GM19328 (cell line): ENCODE results near the gene KIF6.

Experiments used
- ATAC-seq: cut with Tn5 transposase; IDR thresholded peaks from one replicate; pipeline ENCODE4 v1.9.1; 2021; ENCODE audit warnings: mild to moderate bottlenecking, moderate library complexity; ENCODE audit not compliant: unreplicated experiment

Gene KIF6, protein sequence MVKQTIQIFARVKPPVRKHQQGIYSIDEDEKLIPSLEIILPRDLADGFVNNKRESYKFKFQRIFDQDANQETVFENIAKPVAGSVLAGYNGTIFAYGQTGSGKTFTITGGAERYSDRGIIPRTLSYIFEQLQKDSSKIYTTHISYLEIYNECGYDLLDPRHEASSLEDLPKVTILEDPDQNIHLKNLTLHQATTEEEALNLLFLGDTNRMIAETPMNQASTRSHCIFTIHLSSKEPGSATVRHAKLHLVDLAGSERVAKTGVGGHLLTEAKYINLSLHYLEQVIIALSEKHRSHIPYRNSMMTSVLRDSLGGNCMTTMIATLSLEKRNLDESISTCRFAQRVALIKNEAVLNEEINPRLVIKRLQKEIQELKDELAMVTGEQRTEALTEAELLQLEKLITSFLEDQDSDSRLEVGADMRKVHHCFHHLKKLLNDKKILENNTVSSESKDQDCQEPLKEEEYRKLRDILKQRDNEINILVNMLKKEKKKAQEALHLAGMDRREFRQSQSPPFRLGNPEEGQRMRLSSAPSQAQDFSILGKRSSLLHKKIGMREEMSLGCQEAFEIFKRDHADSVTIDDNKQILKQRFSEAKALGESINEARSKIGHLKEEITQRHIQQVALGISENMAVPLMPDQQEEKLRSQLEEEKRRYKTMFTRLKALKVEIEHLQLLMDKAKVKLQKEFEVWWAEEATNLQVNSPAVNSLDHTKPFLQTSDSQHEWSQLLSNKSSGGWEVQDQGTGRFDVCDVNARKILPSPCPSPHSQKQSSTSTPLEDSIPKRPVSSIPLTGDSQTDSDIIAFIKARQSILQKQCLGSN

DNA sequence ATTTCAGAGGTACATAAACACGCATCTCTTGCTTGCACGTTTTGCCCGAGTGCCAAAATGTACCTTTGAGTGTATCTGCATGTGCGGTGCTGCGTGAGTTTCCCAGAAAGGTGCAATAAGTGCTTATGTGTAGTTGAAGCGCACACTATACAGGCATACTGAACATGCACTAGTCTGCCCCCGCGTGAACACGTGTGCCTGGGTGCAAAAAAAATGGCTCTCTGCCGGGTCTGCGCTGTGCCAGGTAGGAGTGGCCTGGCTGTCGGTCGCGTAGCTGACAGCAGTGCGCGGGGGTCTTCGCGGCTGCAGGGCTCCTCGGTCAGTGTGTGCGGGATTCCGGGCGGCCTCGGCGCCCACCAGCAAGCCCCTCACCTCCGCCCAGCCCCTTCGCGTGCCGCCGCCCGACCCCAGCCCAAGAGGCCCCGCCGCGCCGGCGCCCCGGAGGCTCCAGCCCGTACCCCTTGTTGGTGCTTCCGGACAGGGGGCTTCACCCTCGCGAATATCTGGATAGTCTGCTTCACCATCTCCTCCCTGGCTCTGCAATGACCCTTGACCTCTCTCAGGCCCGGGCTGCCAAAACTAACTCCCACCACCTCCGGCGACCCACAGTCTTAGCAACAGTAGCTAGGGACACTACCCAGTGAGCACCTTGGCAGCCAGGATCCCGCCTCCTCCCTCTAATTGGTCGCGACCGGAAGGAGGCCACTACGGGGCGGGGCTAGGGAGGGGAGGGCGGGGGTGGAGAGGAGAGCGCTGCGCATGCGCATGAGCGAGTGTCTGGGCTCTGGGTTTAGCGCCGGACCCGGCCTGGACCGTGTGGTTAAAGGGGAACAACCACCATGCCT is at the start of gene KIF6:
Gene KIF6 (minus strand): TSS at position 622 of the 845 bp plus-strand sequence. CDS start 98 bp downstream, at position 524.
- peak; percentile 99 for ATAC-seq

DNA sequence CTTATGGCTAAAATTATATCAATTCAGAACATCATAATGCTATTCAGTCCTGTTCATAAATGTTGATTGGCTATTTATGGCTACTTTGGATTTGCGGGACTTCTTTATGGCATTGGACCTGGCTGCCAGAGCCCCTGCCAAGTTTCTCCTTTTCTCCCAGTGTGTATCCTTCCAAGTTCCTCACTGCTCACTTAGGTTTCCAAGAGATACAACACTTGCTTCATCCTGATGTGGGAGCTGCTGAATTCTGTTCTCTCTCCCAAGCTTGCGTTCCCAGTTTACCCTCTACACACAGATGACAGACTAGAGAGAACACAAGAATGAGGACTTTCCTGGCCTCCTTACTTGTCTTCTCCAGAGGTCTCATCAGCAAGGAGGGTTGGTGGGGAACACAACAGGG is 48.6 kb upstream of the KIF6 start:
- ATAC-seq, result no peak

DNA sequence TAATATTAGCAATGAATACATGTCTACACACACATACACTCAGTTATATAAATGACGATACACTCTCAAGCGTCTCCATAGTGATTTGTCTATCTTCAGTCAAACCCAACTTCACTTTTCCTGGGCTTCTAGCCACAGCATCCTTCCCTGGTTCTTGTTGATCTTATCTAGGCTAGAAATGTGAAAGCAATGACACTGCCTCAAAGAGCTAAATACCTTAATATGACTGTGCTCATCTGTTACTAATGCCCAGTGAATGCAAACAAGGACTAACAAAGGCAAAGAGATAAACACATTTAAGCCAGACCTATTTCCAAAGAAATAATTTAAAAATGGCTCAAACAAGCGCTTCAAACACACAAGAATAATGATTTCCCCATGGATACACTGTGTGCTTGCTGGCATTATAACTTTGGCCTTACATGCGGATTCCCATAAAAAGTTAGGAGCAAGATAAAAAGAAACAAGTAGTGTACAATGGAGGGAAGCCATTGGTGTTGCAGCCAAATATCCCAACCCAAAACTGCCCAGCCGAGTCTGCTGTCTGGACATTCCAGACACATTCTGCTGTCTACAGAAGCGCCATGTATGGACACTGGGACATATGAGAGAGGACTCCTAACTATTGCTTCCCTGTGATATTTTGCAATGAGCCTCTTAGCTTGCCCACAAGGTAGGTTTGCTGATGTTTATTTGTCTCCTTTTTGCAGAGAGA is 47.5 kb upstream of the KIF6 start:
- ATAC-seq, result no peak

DNA sequence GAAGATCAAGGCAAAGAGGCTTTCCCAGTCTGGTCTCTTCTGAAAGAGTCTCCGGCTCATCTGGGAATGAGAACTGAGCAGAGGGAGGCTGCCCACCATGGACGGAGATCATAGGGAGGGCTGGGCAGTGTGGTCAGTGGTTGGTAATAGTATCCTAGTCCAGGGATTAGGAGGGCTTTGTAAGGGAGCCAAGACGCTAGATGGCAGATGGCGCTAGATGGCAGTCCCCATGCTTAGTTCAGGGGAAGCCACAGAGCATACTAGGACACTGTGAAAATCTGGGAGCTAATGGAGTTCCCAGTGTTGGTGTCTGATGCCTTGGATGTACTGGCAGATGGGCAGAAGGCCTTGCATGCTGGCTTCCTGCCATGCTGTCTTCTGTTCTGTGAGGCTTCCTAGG is 45.2 kb upstream of the KIF6 start:
- no peak for ATAC-seq

DNA sequence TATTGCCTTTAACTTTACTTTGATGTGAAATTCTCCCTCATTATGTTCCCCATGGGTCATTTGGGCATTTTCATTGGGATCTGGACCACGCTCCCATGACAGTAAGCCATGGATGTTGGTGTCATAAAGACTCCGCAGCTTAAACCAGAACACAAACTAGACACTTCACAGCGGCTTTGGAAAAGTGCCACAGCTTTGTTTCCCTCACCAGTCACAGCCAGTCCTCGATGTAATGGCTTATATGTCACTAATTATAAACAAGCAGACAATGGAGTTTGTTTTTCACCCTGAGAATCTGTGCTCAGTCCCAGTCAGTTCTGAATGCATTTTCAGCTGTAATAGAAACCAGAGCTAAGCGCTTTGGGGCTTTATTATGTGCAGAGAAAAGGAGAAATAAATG is 43.8 kb upstream of the KIF6 start:
- no peak for ATAC-seq

DNA sequence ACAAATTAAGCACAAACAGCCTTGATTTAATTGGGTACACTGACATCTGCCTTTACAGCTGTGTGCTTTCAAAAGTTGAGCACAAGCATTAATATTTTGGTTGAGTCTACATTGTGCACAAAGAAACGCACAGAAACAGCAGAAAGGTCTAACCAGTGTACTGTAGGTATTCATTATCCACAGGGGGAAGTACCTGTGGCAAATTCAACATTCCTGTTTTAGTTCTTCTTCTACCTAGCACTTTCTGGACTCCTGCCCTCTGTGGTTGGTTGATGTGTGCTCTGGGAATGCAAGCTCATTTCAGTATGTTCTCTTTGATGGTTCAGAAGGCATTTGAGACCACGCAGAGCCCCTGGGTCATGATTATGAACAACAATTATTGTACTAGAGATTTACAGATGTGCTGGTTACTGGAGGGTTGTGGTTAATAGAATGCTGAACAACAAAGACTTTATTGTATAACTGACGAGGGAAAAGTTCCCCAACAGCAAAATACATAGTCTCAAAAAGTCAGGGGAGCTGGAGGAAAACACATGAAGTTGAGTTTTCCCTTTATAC is 40.4 kb upstream of the KIF6 start:
- no peak for ATAC-seq

DNA sequence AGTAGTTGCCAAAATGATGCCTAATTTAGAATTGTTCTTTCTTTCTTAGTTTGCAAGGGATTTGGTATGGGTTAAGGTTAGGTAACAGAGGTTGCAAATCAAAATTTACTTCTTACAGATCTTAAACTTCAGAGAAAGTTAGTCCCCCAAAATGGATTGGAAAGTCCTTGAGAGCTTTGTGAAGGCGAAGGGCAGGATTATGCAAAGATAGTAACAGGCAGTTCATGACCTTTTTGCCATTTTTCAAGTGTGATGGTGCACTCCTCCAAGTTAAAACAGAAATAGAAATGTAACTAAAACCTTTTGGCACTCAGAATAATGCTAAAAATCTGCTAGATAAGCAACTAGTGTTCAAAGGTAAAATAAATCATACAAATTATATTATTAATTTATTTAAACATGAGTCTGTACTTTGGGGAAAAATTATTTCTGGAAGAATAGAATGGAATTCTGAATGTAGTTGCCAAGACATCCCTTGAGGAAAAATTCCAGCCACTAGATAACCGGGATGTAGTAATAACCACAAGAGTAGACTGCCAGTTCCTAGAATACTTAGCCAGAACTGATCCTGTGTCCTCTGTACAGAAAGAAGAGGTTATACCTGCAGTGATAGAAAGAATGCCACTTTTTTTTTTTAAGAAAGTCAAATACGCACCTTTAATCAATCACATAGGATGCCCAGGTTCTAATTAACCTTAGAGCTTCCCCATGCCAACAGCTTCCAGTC is 35.2 kb upstream of the KIF6 start:
- no peak for ATAC-seq

DNA sequence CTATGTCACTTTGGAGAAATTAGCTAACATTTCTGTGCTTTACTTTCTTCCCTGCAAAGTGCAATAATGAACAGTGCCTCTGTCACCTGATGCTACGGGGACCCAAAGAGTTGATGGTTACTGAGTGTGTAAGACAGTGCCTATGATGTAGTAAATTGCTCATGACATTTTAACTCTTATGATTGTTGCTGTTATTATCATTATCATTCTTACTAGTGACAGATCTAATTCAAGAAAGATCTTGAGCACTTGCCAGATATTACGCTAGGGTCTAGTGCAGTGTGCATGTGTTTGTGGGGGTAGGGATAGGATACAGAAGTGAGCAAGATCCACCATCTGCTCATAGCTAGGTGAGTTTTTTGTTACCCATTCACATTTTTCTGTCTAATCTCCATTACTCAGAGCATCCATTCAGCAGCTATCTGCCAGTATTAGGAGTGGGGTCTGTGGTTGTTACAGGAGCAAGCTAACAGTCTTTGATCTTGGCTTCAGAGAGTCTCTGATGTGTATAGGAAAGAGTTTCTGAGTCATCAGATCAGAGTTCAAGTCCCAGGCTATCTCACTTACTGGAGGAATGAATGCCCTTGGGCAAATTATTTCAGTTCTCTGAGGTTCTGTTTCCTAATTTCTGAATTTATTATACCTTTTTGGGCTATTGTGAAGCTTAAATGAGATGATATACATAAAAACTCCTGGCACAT is 33.8 kb upstream of the KIF6 start:
- no peak for ATAC-seq

DNA sequence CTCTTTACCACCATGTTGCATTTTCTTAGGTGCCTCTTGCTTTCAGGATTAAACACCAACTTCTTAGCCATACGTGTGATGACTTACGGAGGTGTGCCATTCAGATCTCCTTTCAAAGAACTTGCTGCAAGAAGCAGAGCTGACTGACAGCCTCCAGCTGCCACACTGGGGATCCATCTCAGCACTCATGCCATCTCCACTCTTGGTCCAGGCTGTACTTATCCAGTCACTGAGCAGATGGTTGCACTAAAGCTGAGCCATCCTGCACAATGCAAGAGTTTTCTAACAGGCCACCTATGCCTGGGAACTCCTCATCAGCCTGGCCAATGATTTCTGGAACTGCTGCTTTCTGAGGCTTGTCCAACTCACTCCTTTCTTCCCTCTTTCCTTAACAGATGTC is 31.4 kb upstream of the KIF6 start:
- no peak for ATAC-seq

DNA sequence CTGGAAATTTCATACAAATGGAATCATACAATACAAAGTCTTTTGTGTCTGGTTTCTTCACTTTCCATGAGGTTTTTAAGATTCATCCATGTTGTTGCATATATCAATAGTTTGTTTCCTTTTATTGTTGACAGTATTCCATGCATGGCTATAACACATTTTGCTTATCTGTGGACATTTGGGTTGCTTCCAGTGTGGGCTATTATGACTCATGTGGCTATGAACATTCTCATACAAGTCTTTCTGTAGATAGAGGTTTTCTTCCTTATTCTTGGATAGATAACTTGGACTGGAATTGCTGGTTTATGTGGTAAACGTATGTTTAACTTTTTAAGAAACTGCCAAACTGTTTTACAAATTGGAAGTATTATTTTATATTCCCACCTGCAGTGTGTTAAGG is 30.0 kb upstream of the KIF6 start:
- ATAC-seq, result no peak

DNA sequence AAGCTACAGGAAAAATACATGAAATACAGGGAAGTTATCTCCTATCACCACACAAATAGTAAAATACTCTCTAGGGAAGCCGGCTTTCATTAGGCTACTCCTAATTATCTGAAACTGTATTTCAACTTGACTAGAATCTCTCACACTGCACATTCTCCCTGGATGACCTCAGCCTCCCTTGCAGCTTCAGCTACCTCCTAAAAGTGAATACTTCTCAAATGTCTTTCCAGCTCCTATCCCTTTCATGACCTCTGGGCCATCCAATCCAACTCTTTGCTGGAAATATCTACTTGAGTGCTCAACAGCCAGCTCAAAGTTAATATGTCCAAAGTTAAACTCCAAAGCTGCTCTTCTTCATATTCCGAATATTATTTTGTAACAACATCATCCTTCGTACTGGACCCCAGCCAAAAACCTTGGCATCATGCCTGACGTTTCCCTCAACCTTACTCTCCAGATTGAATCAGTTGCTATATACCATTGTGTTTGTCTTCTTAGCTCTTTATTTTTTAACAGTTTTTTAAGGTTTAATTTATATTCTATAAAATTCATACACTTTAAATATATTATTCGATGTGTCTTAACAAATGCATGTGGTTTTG is 29.4 kb upstream of the KIF6 start:
- no peak for ATAC-seq

DNA sequence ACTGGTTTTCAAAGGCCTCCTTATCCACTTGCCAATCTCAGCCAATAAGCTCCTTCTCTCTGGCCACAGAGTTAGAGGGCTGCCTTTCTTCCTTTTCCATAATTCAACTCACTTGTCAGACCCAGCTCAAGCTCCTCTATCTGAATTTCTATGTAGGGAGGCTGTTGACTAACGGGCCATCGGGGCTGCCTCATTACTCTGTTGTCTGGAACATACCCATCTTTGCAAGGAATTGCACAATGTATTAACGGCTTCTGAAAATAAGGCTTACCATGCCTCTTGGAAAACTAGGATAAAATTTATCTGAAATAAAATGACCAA is 28.5 kb upstream of the KIF6 start:
- no peak for ATAC-seq

DNA sequence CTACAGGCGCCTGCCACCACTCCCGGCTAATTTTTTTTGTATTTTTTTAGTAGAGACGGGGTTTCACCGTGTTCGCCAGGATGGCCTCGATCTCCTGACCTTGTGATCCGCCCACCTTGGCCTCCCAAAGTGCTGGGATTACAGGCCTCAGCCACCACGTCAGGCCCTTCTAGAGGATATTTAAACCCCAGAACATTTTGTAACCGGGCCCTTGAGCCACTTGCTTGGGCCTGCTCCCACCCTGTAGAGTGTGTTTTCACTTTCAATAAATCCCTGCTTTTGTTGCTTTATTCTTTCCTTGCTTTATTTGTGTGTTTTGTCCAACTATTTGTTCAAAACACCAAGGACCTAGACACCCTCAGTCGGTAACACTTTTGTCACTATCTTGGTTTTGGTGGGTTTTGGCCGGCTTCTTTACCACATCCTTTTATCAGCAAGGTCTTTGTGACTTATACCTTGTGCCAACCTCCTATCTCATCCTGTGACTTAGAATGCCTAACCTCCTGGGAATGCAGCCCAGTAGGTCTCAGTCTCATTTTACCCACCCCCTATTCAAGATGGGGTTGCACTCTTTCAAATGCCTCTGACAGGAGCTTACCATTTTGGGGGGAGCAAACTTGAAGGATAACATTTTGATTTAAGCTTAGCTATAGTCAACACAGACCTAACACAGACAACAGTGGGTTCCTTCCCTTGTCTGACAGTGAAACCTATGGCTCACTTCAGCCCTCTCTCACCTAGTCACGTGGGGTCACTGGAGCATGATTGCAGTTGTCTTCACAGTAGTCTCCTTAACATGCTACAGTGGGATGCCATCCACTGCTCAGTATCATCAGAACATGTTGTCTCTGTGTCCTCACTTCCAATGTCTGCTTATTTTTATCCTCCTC is 27.9 kb upstream of the KIF6 start:
- no peak for ATAC-seq

DNA sequence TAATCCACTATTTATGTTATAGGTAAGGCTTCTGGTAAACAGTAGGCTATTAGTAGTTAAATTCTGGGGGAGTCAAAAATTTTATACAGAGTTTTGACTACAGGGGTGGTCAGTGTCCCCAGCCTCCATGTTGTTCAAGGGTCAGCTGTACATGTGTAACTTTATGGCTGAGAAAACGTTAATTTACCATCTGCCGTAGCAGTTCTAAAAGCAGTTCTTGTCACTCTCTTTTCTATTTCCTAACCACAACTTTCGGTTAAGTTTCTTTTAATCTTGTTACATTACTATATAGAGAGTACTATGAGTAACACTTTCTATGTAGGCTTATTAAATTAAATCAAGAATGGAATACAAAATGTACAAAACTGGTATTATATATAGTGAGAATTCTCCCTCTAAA is 21.6 kb upstream of the KIF6 start:
- no peak for ATAC-seq

DNA sequence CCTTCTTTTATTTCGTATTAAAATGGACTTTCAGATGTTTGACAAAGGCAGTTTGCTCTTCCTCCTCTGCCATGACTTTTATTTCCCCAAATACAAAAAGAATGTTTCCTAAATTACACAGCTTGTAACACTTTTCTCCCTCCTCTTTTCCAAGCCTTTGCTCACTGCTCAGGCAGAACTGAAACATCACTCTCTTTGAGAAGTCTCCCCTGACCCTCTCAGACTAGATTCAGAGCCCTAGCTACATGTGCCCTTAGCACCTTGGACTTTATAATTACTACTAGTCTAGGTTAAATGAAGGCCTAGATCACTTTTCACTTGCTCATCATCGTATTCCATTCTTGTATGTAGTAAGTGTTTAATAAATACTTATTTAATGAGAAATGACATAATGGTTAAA is 8.5 kb upstream of the KIF6 start:
- ATAC-seq, result no peak

DNA sequence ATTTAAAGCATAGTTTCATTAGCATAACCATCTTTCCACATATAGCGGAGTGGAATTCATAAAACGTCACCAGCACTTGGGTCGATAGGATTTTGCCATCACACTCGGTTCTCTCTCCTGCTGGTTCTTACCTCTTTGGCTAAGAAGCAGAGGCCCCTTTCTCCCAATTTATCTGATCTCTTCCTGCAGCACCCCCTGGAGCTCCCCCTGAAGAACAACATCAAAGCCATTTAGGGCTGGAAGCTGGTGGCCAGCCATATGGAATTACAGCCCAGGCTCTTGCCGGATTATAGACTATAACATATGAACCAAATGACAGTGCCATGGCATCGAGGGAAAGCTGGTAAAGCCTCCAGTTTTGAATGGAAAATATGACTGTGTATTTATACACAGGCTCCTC is 6.4 kb upstream of the KIF6 start:
- ATAC-seq, result no peak

DNA sequence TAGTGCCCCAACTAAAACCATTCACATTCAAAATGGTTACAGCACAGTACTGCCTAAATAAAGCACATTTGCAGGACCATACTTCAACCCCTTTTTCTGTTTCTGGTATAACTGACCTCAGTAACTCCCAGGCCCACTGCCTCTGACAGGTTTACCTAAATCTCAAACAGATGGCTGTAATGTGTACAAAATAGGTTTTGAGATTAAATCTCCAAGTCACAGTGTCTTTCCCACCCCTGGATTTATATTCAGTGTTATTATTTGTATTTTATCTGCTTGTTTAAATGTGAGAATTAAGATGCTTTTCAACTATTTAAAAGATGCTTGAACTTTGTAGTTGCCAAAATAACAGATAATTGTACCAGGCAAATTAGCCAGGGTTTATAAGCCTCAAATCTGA is 4.7 kb upstream of the KIF6 start:
- no peak for ATAC-seq

DNA sequence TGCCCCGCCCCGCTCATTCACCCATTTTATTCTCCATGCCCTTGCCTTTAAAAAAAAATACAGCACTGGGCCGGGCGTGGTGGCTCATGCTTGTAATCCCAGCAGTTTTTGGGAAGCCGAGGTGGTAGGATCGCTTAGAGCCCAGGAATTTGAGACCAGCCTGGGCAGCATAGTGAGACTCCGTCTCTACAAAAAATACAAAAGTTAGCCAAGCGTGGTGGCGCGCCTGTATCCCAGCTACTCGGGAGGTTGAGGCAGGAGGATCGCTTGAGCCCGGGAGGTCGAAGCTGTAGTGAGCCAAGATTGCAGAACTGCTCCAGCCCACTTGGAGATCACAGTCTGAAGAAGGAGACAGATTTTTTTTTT is 407 bp upstream of the KIF6 start:
- no peak for ATAC-seq
